ENCODE results near the gene PACRG.

- TF ChIP-seq POLR2A (IDR thresholded peaks at IDR 0.05) (no peak), CTCF (IDR thresholded peaks at IDR 0.05) (no peak), POLR2AphosphoS5 (IDR thresholded peaks at IDR 0.05) (no peak)
Observed at GRCh38 chr6:162702446-162702845, 25.3 kb upstream of the PACRG start.

Measured in stomach (tissue), 4 donors.